ENCODE measurements around the gene TMEM14A.
A peak's percentile ranks its signal among the peaks of the same experiment; 100 is the strongest.
"Not testable (repeated sequence)": the region's sequence is repeated elsewhere in the genome, so short reads cannot be mapped to it uniquely, and the experiment has no call there.

TMEM14A gene

DNA sequence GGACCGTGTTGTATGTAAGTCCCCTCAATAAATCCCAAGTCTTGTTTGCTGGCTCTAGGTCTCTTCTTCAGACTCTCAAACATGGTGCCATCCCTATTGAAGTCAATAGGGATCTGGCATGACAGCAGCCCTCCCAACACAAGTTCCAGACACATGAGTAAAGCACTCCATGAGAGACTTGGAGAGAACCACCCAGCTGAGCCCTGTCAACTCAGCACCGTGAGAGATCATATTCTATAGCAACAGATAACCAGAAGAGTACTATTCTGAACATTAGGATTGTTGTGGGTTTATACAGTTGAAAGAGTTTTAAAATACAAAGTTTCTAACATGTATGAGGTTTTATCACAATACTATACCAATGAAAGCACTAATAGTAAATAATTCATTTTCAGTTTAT lies 23.5 kb downstream of the TMEM14A start:
- no peak for DNase-seq (ENCODE audit: low read depth in 2 of 2, low spot score in 1 of 2)

DNA sequence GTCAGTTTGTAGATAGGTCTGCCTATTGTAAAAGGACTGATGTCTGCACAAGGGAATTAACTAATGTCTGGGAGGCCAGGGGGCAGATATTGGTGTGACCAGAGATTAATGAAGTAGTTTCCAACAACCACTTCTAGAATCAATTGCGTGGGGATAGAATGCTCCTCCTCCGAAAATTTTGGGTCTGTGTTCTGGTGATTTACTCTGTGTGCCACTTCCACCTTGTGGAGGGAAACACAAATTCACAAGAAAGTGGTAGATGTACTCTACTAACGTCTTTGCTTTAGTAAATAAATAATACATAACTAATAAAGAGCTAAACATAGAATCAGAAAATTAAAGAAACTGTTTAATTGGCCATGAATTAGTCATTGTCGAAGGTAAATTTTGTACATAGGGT lies 25.5 kb downstream of the TMEM14A start:
- no peak for DNase-seq (ENCODE audit: low read depth in 2 of 2, low spot score in 1 of 2)

DNA sequence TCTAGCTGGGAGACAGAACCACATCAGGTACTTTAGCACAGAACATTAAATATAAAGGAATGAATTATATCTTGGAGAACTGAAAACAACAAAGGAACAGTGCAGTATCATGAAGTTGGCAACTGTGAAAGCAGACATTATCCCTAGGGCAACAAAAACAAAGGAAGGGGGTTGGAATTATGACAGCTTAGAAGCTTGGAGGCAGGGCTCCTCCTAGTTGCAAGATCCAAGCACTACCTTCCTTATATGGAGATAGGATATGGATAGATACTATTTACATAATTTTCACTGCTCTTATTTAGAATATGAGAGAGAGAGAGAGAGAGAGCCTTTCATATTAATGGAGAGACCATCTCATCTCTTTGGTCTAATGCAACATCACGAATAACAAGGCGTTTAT lies 27.0 kb downstream of the TMEM14A start:
- no peak for DNase-seq (ENCODE audit: low read depth in 2 of 2, low spot score in 1 of 2)

DNA sequence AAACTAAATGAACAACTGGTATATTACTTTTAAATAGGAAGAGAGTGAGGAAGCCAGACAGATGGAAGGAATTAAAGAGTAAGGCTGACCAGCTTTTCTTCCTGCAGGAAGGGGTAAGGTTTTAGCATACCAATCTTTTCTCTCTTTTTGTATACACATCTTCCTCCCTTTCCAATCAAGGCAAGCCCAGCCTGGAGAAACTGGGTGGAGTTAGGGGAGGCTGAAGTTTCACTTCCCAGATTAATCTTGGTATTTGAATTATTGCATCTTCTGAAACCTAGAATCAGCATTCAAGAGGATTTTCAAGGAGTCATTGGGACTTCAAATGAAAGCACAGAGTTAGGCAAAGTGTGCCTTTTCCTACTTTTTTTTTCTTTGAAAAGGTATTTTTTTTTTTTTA lies 33.1 kb downstream of the TMEM14A start:
- no peak for DNase-seq (ENCODE audit: low read depth in 2 of 2, low spot score in 1 of 2)

DNA sequence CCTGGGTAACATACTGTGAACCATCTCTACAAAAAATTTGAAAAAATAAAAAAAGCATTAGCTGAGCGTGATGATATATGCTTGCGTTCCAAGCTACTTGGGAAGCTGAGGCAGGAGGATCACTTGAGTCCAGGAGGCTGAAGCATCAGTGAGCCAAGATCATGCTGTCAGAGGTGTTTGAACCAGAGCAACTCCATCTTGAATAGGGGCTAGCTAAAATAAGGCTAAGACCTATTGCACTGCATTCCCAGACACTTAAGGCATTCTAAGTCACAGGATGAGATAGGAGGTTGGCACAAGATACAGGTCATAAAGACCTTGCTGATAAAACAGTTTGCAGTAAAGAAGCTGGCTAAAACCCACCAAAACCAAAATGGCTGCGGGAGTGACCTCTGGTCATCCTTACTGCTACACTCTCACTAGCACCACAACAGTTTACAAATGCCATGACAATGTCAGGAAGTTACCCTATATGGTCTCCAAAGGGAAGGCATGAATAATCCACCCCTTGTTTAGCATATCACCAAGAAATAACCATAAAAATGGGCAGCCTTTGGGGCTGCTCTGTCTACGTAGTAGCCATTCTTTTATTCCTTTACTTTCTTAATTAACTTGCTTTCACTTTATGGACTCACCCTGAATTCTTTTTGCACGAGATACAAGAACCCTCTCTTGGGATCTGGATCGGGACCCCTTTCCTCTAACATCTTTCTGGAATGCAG lies 34.0 kb downstream of the TMEM14A start:
- not testable (repeated sequence) for DNase-seq (ENCODE audit: low read depth in 2 of 2, low spot score in 1 of 2)

DNA sequence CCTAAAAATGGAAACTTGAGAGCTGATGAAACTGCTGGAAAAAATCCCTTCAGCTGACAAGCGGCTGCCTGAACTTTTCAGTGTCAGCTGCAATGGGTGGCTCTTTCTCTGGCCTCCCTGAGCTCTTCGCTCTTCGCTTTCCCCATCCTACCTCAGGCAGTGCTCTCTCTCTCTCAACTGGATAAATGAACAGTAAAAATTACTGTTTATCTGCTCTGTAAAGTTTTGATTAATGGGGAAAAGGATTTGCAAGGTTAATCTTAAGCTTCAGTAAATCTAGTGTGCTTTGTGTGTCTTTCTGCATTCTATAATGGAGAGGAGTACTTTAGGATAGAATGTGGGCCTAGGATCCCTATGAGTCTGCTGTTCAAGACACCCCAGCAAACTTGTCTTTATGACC lies 35.1 kb downstream of the TMEM14A start:
- DNase-seq (ENCODE audit: low read depth in 2 of 2, low spot score in 1 of 2), result no peak

DNA sequence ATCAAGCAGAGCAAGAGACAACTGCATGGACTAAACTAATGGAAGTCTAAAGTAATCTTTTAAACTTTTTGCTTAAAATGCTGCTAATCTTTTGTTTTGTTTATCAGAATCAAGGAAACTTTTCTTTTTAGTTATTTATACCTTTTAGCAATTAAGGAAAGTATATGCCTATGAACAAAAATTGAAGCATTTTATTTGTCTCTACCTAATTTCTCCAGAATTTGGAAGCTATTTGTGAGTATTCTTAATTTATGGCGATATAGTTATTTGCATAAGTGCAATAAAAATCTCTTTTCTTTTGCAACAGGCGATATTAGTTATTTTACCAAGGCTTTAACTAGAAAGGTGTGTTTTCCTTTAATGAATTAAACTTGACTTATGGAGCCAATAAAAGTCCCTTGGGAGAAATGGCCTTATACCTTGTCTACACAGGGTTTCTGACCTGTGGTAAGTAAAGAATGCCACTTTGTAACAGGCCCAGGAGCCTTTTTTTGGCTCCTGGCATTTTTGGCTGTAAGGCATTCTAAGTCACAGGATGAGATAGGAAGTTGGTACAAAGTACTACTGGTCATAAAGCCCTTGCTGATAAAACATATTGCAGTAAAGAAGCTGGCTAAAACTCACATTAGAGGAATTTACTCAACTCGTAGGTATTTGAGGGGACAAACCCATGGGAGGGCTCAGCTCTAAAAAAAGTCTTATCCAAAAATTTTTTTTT lies 37.2 kb downstream of the TMEM14A start:
- DNase-seq (ENCODE audit: low read depth in 2 of 2, low spot score in 1 of 2), result no peak

DNA sequence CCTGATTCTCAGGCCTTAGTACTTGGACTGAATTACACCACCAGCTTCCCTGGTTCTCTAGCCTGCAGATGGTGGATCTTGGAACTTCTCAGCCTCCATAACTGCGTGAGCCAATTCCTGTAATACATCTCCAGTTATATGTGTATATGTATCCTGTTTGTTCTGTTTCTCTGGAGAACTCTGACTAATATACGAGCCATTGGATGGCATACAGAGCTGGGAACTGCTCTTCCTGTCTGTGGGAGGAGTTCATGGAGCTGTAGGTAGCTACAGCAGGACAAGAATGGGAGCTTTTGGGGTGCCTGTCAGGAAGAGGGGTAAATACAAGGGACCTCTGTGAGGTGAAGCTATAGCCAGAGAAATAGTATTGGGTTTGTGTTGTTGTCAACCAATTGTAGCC lies 41.2 kb downstream of the TMEM14A start:
- DNase-seq (ENCODE audit: low read depth in 2 of 2, low spot score in 1 of 2), result no peak

DNA sequence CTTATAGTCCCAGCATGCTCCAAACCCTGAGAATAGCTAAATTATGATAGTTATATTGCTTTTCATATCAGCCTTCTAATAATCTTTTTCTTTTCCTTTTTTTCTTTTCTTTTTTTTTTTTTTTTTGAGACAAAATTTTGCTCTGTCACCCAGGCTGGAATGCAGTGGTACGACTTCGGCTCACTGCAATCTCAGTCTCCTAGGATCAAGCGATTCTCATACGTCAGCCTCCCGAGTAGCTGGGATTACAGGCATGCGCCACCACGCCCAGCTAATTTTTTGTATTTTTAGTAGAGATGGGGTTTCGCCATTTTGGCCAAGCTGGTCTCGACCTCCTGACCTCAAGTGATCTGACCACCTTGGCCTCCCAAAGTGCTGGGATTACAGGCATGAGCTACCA lies 43.8 kb downstream of the TMEM14A start:
- not testable (repeated sequence) for DNase-seq (ENCODE audit: low read depth in 2 of 2, low spot score in 1 of 2)

DNA sequence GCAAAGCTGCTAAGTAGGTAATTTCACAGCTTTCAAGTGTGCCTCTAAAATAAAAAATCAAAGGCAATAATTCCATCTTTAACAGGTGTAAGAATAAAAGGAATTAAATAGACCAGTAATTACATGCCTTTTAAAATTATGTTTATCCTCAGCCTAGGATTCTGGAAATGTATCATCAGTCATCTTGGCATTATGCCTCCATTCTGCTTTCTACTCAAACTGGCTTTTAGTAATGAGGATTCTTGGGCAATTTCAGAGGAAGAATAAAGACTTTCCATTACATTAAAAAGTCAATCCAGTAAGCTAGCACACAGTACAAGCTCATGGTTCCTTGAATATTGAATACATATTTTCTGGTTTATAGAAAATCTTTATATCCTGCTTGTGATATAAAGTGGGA lies 47.6 kb downstream of the TMEM14A start:
- DNase-seq (ENCODE audit: low read depth in 2 of 2, low spot score in 1 of 2), result no peak

DNA sequence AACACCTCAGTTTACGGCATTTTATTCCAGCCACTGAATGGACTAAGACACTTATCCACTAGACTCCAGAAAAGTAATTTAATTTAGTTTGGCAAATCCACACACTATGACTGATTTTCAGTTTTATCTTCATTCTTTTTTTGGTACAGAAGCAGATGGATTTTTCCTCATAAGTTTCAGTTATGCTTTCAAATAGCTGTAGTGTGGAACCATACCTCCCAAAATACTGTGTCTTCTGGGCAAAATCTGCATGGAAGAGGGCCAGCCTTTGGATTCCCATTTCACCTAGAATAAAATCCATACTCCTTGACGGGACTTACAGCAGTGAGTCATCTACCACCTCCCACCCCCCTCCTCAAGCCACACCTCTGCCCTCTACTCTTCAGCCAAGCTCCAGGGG lies 49.4 kb downstream of the TMEM14A start:
- DNase-seq (ENCODE audit: low read depth in 2 of 2, low spot score in 1 of 2), result no peak

DNA sequence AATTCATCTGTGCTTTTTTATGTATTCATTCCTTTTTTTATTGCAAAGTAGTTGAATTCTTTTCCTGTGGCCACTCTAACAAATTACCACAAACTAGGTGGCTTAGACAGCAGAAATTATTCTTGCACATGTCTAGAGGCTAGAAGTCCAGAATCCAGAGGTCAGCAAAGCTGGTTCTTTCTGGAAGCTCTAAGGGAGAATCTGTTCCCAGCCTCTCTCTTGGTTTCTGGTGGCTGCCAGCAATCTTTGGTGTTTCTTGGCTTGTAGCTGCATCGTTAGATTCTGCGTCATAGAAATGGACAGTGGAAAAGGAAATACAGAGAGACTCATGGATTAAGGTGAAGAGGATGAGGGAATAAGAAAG lies 53.1 kb downstream of the TMEM14A start:
- DNase-seq (ENCODE audit: low read depth in 2 of 2, low spot score in 1 of 2), result no peak

DNA sequence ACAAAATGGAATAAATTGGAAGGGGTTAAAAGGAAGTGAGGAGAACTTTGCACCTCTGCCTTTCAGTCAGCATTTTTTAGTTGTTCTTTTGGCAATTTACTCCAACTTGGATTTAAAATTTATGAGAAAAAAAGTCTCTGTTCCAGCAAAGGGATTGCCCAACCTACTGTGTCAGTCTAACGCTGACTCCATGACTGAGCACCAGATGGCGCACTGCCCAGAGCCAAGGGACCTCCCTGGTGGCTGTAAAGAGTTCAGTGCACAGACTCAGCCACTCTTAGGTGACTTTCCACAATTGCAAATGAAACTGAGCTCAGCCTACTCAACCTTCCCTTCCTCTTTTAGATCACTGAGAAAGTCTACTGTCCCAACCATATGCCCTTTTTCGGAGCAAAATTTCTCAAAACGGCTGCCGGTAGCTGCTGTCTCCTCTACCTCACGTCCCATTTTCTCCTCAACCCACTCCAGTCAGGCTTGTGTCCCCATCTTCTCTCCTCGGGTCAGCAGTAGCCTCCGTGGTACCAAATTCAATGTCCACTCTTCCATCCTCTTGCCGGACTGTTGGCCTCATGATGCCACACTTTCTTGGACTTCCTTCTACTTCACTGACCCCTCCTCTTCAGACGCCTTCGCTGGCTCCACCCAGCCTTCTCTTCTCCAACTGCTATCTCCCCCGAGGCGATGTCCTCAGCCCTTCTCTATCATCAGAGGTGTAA lies 53.7 kb downstream of the TMEM14A start:
- DNase-seq (ENCODE audit: low read depth in 2 of 2, low spot score in 1 of 2), result peak in 1 of 2 donors; percentile 5

DNA sequence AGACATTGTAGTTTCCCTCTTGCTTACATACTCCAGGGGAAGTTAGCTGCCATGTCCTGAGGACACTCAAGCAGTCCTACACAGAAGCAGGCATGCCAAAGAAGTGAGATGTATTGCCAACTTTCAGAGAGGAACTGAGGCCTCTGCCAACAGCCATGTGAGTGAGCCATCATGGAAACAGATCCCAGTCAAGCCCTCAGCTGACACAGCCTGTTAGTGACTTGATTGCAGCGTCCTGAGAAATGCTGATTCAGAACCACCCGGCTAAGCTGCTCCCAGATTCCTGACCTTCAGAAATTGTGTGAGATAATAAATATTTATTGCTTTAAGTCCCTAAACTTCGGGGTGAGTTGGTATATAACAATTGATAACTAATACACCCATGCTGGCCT lies 54.2 kb downstream of the TMEM14A start:
- no peak for DNase-seq (ENCODE audit: low read depth in 2 of 2, low spot score in 1 of 2)

DNA sequence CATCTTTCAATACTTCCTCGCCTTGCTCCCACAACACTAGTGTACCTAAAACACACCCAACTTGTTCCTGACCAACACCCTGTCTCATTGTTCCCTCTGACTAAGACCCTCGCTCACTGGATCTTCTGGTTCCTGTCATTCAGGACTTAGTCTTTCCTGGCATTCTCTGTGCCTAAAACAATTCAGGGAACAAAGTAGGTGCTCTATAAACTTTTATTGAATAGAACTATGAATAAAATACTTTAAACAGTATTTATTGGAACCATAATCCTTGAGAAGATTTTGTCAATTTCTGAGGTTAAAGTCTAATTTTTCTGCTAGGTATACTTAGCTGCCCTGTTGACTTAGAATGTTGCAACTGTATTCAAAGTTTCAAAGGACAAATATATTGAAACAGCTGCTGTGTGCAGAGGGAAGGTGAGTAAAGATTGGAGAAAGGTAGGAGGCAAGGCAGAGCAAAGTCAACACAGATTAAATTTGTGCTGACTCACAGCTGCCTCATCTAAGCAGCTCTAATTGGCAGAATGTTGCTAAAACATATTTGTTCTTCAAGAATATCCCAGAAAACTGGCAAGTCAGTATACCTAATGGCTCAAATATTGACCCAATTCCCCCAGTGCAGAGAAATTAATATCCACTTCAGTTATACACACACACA lies 54.8 kb downstream of the TMEM14A start:
- no peak for DNase-seq (ENCODE audit: low read depth in 2 of 2, low spot score in 1 of 2)

DNA sequence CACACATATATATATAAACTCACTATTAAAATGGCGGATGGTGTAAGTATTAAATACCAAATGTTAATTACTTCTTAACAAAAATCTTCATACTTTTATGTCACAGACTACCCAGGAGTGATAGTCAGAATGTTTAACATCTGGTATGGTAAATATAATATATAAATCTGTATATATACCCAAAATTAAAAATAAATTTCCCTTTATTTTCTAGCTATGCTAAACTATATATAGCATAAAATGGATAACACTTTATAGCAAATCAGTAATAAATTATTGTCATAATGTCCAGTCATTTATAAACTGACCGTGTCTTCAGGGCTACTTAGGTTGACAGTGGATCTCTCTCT lies 55.3 kb downstream of the TMEM14A start:
- no peak for DNase-seq (ENCODE audit: low read depth in 2 of 2, low spot score in 1 of 2)

DNA sequence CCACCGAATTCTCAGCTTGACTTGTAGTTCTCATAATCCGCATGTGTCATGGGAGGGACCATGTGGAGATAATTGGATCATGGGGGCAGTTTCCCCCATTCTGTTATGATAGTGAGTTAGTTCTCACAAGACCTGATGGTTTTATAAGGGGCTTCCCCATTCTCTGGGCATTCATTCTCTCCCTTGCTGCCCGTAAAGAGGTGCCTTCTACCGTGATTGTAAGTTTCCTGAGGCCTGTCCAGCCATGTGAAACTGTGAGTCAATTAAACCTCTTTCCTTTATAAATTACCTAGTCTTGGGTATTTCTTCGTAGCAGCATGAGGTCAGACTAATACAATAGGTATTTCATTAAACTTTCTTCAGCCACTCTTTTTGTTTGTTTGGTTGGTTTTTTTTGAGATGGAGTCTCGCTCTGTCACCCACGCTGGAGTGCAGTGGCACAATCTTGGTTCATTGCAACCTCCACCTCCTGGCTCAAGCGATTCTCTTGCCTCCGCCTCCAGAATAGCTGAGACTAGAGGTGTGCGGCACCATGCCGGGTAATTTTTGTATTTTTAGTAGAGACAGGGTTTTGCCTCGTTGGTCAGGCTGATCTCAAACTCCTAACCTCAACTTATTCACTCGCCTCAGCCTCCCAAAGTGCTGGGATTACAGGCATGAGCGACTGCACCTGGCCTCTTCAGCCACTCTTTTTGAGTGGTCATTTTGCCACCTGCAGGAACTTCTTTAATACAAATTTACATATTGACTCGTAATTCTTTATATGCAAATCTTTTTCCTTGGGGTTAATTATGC lies 56.0 kb downstream of the TMEM14A start:
- no peak for DNase-seq (ENCODE audit: low read depth in 2 of 2, low spot score in 1 of 2)

DNA sequence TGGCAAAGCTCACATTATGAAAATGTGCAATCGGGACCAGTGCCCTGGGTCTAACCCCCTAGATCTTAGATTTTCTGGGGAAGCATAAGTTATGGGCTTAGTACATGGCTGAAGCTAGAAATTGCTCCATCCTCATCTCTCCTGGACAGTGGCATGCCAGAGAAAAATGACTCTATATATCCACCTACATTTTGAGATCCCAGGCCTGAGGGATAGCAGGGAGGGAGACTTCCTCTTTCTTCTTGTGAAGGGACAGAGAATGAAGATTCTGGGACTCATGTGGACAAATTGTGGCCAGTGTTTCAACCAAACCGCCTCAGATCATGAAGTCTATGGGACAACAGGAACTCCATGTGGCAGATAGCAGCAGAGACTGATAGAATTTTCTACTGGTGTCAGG lies 57.0 kb downstream of the TMEM14A start:
- DNase-seq (ENCODE audit: low read depth in 2 of 2, low spot score in 1 of 2), result no peak

DNA sequence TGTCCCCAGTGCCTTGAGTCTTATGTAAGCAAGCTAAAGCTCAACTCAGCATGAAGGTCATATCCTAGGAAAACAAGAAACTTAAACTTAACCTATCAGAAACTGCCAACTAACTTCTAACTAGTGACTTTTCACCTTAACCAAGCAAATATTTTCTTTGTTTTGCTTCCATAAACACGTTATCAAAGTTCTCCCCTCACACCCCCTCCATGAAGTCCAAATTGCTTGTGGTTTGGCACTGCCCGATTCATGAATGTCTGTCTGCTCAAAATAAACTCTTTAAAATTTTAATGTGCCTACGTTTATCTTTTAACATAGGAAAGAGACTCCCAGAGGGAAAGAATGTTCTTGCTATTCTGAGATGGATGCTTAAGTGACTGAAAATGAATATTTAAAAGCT lies 57.5 kb downstream of the TMEM14A start:
- no peak for DNase-seq (ENCODE audit: low read depth in 2 of 2, low spot score in 1 of 2)

DNA sequence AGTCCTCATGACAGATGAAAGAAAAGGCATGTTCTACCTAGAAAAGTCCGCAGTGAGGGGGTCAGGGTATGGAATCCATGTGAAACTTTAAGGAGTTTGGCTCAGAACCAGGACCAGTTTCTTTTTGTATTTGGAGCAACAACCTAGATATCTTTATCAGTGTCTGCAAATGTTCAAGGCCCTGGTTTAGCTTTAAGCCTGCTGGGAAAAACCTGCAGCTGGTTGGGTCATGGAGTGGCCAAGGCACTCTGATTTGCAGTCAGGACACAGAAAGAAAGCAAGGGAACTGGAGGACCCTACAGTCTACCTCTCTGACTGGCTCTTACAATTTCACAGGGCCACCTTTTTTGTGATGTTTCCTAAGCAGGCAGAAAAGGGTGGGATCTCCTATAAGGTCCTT lies 58.7 kb downstream of the TMEM14A start:
- no peak for DNase-seq (ENCODE audit: low read depth in 2 of 2, low spot score in 1 of 2)

DNA sequence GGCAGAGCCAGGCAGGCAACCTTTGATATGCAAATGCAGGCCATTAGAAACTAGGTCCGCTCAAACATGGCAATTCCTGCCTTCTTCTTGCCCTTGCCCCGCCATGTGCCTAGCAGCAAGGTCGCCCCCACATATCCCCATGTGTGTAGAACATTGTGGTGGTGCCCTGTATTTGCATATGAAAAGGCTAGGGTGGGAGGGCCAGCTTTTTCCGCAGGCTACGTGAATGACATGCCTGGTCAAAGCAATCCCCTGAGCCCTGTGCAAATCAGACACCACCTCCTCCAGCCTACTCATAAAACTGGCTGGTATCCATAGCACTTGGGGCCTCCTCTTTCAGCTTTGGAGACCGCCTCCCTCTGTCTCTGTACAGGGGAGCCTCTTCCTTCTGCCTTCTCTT lies 60.8 kb downstream of the TMEM14A start:
- no peak for DNase-seq (ENCODE audit: low read depth in 2 of 2, low spot score in 1 of 2)

Data from stimulated activated CD8-positive, alpha-beta memory T cell treated with anti-CD3 and anti-CD28 coated beads, Interleukin-4, amount 100 ng/mL, for 1 hour (primary cell).